Astrocyte of the spinal cord (primary cell): ENCODE data around the gene NFX1.

Source experiments
- DNase-seq: peaks from one replicate; pipeline ENCODE4 v3.0.0; 2011; ENCODE audit warnings: low read depth, low spot score
- H3K4me3 ChIP-seq: 2 replicates; pipeline ENCODE4 v1.5.1; 2011; ENCODE audit warnings: low read depth, mild to moderate bottlenecking, low read length, moderate library complexity
- CTCF ChIP-seq: IDR thresholded peaks from 2 replicates; pipeline ENCODE4 v1.5.1; 2012; ENCODE audit warnings: low read depth, mild to moderate bottlenecking, low read length, inconsistent platforms
- in situ Hi-C: cut with HindIII; loops from 2 replicates; pipeline ENCODE4 v1.10.0; 2017; ENCODE audit warnings: low sequenced_read_pairs

The NFX1 gene

DNA sequence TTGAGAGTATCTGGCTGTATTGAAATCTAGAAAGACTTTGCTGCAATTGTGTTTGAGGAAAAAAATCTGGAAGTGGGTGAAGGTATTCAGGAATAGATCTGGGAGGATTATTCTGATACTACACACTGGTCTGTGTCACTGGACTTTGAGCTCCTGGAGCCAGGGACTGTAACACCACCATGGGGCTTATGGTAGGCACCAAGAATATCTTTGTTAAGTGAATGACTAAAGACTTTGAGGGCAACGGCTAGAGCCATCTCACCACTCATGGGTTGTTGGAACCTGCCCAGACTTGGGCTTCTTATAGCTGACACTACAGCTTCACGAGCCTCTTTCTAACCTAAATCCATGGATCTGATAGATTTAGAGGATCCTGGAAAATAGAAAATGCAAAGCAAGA is 10.2 kb downstream of the NFX1 start:
- H3K4me3 ChIP-seq = no peak overlapping the region
- no peak for DNase-seq
- in situ Hi-C loops = no loop called here
- no peak for TF ChIP-seq CTCF

GRCh38 chr9:33304362-33304761 is 14.0 kb downstream of the NFX1 start:
- H3K4me3 ChIP-seq = no peak overlapping the region
- DNase-seq = no peak
- in situ Hi-C loops = no loop called here
- no peak for TF ChIP-seq CTCF

- no peak for TF ChIP-seq CTCF
- DNase-seq = no peak
- in situ Hi-C loops = no loop called here
- no peak overlapping the region for H3K4me3 ChIP-seq
Measured at GRCh38 chr9:33306037-33306436, 15.7 kb downstream of the NFX1 start.

- TF ChIP-seq CTCF = no peak
Measured at GRCh38 chr9:33307067-33307466, 16.8 kb downstream of the NFX1 start.

DNA sequence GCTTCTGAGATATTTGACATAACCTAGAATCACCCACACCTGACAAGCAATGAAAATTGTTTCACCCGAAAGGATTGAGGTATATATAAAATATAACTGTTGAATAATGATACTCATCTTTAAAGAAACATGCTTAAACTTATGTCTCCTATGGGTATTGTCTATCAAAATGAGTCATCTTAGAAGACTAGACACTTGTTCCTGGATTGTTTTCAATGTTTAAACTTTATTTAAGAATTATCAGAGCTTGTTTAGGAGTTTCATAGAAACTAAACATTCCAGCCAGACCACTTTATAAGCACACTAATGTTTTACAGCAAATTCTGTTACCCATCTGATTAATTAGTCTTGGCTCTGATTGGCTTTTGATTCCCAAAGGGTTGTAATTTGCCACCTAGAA is 19.6 kb downstream of the NFX1 start:
- H3K4me3 ChIP-seq = no peak overlapping the region
- DNase-seq = no peak
- TF ChIP-seq CTCF = no peak
- in situ Hi-C loops = no loop called here

More at GRCh38 chr9:33307067-33307466, 16.8 kb downstream of the NFX1 start:
- no peak overlapping the region for H3K4me3 ChIP-seq
- in situ Hi-C loops = no loop called here
- peak; percentile 19 for DNase-seq

DNA sequence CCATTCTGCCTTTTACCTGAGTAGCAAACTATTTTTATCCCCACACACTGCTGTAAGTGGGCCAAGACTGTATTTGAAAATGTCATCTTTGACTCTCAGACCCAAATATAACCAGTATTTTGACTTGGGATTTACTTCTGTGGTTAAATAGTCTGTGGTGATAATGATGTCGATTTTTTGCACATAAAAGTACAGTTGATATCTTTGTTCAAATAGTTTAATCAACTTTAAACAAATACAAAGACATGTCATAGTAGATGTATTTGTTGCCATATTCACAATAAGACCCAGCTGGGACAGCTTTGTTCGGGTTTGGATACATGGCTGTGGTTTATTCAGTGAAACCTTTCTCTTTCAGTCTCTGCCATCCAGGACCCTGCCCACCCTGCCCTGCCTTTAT is 20.4 kb downstream of the NFX1 start:
- no peak overlapping the region for H3K4me3 ChIP-seq
- in situ Hi-C loops = no loop called here
- no peak for DNase-seq
- no peak for TF ChIP-seq CTCF

DNA sequence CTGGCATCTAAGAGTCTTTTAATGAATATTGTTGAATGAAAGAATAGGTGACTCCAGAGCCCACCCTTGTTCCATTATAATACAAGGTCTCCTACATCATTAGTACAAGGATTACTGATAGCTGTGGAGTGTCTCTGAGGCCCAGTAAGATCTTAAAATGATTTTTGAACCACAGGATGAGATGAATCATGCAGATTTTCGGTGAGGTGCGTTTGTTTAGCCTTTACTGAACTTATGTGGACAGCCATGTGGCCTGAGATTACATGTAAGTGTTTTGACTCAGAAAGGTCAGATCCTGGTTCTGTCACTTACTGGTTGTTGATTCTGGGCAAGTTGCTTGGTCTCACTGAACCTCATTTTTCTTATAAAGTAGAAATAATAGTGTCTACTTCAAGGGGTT is 21.6 kb downstream of the NFX1 start:
- no peak overlapping the region for H3K4me3 ChIP-seq
- no peak for DNase-seq
- in situ Hi-C loops = no loop called here
- no peak for TF ChIP-seq CTCF
